HG02763 (cell line): ENCODE results near the gene CCDC12.
A peak's percentile ranks its signal among the peaks of the same experiment; 100 is the strongest.
"Not testable (repeated sequence)": the region's sequence is repeated elsewhere in the genome, so short reads cannot be mapped to it uniquely, and the experiment has no call there.

Source experiments
- ATAC-seq: cut with Tn5 transposase; IDR thresholded peaks from one replicate; pipeline ENCODE4 v1.9.1; 2021; ENCODE audit warnings: mild to moderate bottlenecking, moderate library complexity; ENCODE audit not compliant: unreplicated experiment

CCDC12 gene

DNA sequence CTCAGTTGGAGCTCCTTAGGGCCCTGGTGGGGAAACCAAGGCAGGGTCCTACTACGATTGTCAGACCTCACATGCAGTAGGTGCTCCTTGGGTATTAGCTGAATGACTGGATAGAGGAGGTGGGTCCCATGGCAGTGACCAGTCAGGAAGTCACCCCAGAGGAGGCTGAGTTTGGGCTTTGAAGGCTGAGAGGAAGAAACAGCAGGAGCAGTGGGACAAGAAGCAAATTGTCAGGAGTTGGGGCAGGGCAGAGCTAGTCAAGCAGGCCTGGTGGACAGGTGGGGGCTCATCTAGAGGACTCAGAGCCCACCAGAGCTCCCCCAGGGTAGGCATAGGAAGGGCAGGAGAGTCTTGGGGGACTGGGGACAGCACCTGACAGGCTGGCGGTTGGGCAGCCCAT lies 6.0 kb upstream of the CCDC12 start:
- no peak for ATAC-seq

DNA sequence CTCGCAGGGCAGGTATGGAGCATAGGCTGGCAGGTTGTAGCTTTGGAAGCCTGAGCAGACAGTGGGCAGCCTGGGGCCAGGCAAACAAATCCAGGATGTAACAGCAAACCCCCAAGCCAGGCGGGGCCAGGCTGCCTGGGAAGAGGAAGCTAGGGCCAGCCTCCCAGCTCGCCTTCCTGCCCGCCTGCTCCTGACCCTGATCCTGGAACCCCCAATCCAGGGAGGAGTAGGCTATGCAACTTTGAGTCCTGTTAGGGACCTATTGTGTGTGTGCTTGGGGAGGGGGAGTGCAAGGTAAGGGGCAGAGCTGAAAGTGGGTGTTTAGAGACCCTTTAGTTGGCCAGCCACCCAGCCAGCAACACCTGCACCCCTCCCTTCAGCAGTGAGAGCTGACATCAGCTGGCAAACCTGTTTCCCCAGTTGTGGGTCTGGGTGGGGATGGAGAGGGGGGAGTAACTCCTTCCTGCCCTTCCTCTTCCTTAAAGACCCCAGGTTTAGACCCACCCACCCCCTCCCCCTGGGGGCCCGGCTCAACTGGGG lies 5.5 kb upstream of the CCDC12 start:
- no peak for ATAC-seq

DNA sequence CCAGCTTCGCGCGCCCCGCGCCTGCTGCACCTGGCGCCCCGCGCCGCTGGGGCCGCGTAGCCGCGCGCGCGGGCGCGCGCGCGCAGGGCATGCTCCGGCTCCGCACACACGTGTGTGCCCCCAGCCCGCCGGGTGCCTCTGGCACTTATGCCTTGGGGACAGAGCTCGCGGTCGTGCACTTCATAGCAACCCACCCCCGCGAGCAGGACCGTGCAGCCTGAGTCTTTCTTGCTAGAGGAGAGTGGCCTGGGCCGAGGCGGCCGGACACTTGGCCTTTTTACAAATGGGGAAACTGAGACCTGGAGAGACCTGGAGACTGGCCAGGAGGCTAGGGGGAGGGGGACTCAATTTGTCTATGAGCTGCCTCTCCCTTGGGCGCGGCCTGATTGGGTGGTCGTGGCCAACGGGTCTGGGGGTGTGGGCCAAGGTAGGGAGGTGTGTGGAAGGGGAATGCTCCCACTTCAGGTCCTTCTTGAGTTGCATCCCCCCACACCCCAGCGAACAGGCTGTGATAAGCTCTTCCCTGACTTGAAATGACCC lies 3.5 kb upstream of the CCDC12 start:
- peak; percentile 1 for ATAC-seq

DNA sequence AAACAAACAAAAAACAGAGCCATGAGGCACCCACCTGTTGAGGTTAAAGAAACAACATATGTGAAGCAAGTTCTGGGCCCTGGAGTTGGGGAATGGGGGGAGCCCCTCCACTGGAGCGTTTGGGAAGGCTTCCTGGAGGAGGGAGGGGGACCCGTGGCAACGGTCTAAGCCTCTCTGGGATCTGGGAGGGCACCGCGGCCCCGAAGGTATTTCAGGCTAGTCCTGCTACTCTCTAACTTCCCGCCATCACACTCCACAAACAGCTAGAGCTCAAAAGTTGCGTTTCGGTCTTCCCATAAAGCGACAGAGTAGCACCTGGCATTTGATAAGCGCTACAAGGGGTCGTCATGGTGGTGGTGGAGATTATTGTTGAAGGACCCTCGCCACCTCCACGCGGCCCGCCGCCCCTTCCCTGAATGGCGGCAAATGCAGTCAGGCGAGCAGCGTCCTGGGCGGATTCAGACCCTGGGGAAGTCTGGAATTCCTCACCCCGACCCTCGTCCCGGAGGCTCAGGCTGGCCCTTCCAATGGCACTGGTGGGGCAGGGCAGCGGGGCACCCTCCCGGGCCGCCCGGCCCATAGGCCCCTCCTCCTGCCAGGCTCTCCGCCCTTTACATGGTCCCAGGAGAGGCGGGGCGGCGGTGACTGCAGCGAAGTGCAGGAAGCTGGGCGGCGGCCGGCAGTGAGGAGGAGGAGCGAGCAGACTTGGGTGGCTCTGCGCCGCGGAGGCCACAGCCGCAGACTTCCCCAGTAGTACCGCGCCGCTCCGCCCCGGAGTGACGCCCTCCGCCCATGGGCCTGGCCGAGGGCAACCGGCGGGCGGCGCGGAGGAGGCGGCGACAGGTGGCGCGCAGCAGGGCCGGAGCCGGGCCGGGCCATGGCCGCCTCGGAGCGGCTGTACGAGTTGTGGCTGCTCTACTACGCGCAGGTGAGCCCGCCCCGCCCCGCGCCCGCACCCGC lies 2.7 kb upstream of the CCDC12 start, which contains the start of gene NBEAL2:
Gene NBEAL2, plus strand, starts transcription at position 682 of the 960 bp plus-strand sequence. Its CDS starts 196 bp downstream, at position 878.
- peak; percentile 61 for ATAC-seq

DNA sequence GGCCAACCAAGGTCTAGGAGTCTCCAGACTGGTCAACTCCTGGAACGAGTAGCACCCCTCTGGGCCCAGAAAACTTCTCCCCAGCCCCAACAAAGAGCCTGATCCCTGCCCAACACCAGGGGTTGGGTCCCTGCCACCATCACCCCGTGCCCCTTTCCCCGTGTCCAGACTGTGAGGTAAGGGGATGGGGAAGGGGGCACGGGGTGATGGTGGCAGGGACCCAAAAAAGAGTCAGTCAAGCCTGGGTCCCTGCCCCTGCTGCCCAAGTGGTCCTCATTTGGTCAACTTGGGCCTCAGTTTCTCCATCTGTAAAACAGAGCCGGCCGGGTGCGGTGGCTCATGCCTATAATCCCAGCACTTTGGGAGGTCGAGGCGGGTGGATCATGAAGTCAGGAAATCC lies 1.8 kb upstream of the CCDC12 start:
- ATAC-seq = no peak

DNA sequence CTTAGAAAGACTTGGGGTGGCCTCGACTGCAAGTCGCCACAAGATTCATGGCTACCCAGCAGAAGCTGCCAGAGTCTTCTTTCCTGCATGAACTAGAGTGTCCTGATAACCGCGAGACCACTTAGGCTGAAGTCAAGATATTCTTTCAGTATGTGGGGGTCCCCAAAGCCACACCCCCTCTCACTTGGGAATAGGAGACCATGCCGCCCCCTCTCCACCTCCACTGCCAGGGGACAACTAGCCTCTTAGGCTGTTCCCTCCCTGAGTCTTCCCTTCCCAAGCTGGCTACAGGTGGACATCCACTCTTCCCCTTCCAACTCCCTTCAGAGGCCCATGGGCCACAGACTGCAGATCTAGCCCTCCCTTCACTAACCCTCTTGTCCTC lies 1.3 kb upstream of the CCDC12 start:
- ATAC-seq = no peak

DNA sequence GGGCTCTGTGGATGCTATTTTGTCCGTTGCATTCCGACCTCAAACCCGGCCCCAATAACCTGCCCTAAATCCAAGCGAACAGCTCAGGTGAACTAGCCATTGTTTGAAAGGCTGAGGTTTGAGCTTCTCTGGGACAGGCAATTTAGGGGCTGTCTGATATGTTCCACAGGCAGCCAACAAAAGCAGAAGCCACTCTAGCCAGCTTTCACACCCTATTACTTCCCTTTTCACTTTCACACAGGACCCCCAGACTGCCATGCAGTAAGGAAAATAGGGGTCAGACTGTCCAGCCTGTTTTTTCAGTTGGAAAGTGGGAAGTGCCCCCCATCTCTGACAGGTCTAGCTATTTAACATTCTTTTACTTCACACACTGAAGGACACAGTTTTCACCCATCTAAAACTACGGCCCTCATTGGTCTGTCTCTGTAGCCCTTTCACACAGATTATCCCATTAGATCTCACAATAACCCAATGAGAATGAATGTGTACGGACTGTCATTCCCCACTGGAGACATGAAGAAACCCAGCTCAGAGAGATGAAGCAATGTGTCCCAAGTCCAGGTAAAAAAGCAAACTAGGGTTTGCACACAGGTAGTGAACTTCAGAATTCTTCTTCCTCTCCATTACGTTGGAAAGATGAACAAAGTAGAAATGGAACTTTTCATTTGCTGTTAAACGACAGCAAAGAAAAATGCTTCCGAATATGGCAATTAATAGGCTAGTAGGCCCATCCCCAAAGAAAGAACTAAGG lies 1.9 kb downstream of the CCDC12 start:
- ATAC-seq = no peak

DNA sequence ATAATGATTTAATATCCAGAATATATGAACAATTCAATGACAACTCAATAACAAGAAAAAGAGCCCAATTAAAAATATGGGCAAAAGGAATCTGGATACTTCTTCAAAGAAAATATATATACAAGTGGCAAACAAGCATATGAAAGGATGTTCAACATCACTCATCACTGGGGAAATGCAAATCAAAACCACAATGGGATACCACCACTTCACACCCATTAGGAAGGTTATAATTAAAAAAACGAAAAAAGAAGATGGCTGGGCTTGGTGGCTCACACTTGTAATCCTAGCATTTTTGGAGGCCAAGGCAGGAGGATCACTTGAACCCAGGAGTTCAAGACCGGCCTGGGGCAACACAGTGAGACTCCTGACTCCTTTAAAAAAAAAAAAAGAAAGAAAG lies 4.1 kb downstream of the CCDC12 start:
- no peak for ATAC-seq

DNA sequence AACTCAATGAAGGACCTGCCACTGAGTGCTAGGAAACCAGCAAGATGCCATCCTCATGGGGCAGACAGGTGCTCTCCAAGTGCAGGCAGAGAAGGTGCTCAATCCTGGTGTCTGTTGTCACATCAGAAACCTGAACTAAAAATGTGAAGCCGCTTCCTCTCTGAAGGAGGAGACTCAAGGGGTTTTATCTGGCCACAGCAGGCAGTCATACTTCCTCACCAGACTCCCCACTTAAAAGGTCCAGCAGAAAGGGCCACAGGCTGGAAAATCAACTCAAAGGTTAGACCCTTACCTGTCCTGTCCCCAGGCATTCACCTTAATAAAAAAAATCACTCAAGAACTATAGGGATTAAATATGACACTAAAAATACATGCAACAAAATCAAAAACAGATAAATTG lies 4.8 kb downstream of the CCDC12 start:
- no peak for ATAC-seq

DNA sequence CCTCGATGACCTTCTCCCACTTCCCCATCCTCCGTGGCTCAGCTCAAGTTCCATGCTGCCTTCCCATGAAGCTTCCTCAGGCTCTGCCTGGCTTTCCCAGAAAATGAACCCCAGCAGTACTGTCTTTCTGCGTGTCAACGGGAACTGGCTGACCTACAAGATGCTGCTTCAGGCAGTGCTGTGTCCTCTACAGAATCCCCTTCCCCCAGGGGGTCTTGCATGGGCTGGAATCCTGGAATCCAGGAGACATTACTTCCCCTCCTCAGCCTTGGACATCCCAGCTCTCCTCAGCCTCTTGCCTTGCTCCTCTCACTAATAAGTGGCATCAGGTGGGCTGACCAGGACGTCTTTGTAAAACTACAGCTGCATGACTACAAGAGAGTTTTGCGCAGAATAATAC lies 5.4 kb downstream of the CCDC12 start:
- no peak for ATAC-seq

DNA sequence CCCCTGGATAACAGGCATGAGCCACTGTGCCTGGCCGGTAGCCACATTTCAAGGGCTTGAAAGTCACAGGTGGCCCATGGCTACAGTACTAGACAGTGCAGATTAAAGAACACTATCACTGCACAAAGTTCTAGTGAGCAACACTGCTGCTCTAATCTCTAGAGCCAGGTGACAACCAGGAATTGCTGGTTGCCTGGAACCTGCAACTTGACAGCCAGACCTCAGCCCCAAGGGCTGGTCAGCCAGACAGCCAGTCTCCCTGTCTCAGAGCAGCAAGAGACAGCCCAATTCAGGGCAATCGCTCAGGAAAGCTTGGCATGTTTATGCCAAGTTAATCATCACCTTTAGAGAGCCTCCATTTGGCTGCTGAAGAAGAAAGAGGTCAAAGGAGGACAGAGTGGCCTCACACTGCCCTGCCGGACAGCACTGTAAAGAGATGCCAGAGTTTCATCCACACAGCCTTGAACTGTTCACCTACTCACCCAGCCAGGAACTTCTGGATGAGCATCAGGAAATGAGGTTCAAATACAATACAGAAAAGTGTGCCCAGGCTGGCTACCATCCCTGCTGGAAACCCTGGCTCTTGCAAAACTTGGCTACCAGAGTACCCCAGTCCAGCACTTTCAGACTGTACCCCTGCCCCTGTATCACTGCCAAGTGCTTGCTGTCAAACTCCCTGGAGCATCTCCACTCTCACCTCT lies 6.0 kb downstream of the CCDC12 start:
- no peak for ATAC-seq

DNA sequence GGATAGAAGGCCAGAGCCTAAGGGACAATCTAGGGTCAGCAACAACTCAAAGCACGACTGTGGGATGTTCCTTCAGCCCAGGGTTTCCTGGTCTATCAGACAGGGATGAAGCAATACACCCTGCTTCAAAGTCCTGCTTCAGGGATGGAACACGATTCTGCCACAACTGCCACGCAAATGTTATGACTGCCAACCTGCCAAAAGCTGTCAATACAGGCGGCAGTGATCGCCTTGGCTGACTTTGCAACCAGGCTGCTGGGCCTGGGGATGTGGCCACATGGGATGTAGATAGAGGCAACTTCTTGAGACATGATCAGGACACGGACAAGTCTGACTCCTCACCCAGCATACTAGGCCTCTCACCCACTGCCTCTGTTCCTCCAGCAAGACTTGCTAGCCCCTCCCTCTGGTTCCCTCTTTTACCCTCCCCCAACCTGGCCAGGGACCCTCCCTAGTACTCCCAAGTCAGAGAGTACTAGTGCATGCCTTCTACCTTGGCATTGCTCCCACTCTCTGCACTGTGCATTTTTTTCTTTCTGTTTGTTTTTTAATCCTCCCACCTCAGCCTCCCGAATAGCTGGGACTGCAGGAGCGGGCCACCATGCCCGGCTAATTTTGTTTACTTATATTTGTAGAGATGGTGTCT lies 7.6 kb downstream of the CCDC12 start:
- no peak for ATAC-seq

DNA sequence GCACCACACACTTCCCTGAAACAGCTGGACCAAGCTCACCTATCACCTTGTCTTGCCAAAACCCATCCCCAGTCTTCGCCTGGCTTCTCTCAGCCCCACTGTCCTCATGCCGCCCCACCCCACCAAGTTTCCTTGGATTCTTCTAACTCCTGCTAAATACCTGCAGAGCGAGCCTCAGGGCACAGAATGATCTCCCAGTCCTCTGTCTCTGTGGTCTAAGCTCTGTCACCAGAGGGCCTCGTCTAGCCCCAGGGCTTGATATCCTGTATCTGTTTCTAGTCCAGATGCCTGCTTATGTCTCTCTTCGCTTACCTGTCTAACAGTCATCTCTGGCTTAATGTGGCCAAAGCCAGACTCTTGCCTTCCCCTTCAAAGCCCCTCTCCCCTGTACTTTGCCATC lies 9.7 kb downstream of the CCDC12 start:
- ATAC-seq = no peak

DNA sequence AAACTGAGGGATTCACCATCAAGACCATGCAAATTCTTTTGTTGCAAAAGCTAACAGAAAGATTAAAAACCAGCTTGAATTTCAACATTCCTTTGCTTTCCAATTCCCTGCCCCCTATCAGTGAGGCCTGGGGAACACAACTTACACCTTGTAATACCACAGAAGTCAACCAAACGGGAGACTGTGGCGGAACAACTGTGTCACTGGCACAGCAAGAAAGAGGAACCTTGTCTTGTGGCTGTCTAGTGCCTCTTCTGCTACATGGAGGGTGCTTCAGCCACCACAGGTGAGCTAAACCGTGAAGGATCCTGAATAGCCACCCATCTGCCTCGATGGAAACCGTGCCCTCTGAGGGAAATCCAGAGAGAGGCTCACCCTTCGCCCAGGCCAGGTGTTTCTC lies 11.4 kb downstream of the CCDC12 start:
- no peak for ATAC-seq

DNA sequence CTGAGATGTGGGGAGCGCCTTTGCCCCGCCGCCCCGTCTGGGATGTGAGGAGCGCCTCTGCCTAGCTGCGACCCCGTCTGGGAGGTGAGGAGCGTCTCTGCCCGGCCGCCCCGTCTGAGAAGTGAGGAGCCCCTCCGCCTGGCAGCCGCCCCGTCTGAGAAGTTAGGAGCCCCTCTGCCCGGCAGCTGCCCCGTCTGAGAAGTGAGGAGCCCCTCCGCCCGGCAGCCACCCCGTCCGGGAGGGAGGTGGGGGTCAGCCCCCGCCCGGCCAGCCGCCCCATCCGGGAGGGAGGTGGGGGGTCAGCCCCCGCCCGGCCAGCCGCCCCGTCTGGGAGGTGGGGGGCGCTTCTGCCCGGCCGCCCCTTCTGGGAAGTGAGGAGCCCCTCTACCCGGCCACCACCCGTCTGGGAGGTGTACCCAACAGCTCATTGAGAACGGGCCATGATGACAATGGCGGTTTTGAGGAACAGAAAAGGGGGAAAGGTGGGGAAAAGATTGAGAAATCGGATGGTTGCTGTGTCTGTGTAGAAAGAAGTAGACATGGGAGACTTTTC lies 12.4 kb downstream of the CCDC12 start:
- ATAC-seq = not testable (repeated sequence)

DNA sequence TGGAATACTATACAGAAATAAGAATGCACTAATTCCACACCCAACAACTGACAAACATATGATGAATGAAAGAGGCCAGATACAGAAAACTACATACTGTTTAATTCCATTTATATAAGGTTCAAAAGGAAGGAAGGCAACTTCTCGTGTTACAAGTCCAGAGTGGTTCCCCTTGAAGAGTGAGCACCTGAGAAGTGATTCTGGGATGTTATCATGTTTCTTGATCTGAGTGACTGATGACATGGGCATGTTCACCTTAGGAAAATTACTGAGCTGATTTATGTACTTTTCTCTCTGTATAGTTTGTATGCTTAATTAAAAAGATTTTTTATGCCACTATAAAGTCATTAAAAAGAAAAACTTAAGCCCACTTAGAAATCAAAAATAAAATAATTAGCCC lies 13.6 kb downstream of the CCDC12 start:
- ATAC-seq = no peak

DNA sequence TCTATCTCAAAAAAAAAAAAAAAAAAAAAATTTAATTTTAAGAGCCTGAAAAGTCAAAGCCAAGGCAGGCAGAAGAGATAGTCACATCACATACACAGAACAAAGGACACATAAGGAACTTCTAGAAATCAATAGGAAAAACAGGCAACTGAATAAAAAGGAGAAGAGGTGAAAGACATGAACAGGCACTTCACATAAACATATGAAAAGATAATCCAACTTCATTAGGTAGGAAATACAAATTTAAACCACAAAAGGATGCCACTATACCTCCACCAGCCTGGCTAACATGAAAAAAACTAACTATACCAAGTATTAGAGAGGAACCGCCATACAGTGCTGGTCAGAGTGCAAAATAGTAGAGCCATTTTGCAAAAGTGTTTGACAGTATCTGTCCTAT lies 14.1 kb downstream of the CCDC12 start:
- ATAC-seq = no peak

DNA sequence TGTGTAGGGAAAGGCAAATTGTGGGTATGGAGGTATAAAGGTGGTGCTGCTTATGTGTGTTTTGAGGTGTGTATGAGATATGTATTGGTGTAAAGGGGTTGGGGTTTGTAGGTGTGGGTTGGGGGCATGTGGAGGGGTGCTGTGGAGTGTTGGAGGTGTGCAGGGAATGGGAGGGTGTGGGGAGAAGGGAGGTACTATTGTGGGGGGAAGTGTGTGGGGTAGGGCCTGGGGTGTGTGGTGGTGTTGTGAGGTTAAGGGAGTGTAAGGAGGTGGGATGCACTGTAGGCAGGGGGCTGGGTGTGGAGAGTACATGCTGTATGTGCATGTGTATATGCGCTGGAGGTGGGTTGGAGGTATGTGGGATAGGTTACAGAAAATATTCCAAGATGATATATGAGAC lies 15.7 kb downstream of the CCDC12 start:
- ATAC-seq = no peak

DNA sequence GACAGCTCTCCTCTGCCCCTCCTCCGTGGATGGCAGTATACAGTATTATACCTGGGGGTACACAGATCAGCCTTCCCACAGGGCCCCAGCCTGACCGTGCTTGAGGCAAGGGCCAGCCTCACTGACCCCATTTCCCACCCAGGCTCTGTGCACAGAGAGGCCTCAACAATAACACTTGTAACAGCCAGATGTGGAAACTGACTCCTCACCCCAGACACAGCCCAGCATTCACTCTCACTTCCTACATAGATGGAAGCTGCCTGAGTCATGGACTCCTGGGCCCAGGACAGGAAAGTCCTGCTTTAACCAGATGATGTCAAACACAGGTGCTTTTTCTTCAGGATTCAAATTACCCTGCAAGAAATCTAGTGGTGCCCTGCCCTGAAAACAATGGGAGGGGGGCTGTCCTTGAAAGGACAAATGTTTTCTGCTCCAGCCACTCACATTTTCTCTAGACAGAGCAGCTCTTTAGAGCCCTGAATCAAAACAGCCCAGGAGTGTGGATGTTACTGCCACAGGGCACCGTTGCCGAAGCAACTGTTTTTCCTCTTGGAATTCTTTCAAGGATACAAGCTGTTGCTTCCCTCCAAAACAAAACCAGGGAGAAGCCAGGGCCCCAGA lies 16.4 kb downstream of the CCDC12 start:
- no peak for ATAC-seq

DNA sequence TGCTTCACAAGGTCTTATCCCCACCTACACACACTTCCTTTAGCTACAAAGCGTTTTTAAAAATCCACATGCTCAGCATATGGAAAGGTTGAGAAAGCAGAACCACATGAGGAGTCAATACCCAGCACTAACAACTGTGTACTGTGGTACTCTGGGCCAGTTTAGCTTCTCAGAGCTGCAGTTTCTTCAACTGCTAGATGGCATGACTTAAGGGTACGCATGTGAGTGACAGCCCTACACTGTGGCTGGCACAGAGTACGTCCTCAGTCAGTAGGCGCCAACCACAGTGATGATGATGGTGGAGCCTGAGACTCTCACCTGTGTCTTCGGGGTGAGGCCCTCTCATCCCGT lies 17.4 kb downstream of the CCDC12 start:
- no peak for ATAC-seq
